Gastroesophageal sphincter (tissue), 4 donors: ENCODE measurements around the gene AKR7A3. TPM values are rescaled to one million over a fixed set of nuclear protein-coding genes. Genes with fewer than 3 reads are reported as not detected.

Experiments
- ATAC-seq: fragments of 150-250 bp; one replicate; pipeline ENCODE4 v1.9.1; 2016; ENCODE audit warnings: mild to moderate bottlenecking, moderate library complexity
- H3K27ac ChIP-seq, 4 donors: fragments of 200-600 bp; sonication (generic) in 3 of 4; 1 replicate in 3 of 4; 2 replicates in 1 of 4; pipeline ENCODE4 v1.5.1; 2016 to 2019
- H3K27me3 ChIP-seq: fragments of 200-600 bp; sonication (generic); one replicate; pipeline ENCODE4 v1.5.1; 2019
- H3K36me3 ChIP-seq, 2 donors: fragments of 200-600 bp; sonication (generic); one replicate each; pipeline ENCODE4 v1.5.1; 2019; ENCODE audit warnings: control low read depth in 1 of 2
- H3K4me1 ChIP-seq, 3 donors: fragments of 200-600 bp; sonication (generic); 1 replicate in 2 of 3; 2 replicates in 1 of 3; pipeline ENCODE4 v1.5.1; 2016 to 2019; ENCODE audit warnings: control low read depth in 2 of 3
- H3K4me3 ChIP-seq, 2 donors: fragments of 200-600 bp; sonication (generic); one replicate each; pipeline ENCODE4 v1.5.1; 2019; ENCODE audit warnings: mild to moderate bottlenecking in 1 of 2, moderate library complexity in 1 of 2
- H3K9me3 ChIP-seq, 3 donors: fragments of 200-600 bp; sonication (generic); one replicate each; pipeline ENCODE4 v1.5.1; 2017 to 2019; ENCODE audit warnings: control low read depth in 2 of 3
- CTCF ChIP-seq, 4 experiments: fragments of 200-600 bp in 2 of 4; fragments of 450-650 bp in 2 of 4; sonication (generic) in 1 of 4; IDR thresholded peaks; one replicate each; pipeline ENCODE4 v1.5.1; 2017 to 2019; ENCODE audit warnings: antibody characterized with exemption in 4 of 4, mild to moderate bottlenecking in 2 of 4, moderate library complexity in 2 of 4
- EP300 ChIP-seq: sonication (generic); formaldehyde crosslinking; IDR thresholded peaks from one replicate; pipeline ENCODE4 v1.6.1; 2017; ENCODE audit warnings: antibody characterized with exemption, mild to moderate bottlenecking
- POLR2A ChIP-seq, 2 donors: fragments of 450-650 bp; IDR thresholded peaks; one replicate each; pipeline ENCODE4 v1.6.1; 2017; ENCODE audit warnings: antibody characterized with exemption in 2 of 2, mild to moderate bottlenecking in 2 of 2, moderate library complexity in 1 of 2
- POLR2AphosphoS5 ChIP-seq: sonication (generic); formaldehyde crosslinking; IDR thresholded peaks from one replicate; pipeline ENCODE4 v1.6.1; 2017; ENCODE audit warnings: antibody characterized with exemption
- WGBS, 2 donors: methylation state at CpG; one replicate each; pipeline ENCODE4 v1.1.5; 2018; ENCODE audit warnings: low coverage in 1 of 2; 5-methylcytosine and 5-hydroxymethylcytosine counted together
- total RNA-seq, 4 donors: library from RNA; depleted of rRNA; stranded (reverse); fragments of >200 nt; gene quantifications; one replicate each; pipeline ENCODE4 v1.1.0, GENCODE V29; 2016

The AKR7A3 gene
- total RNA-seq, 4 donors from 2014 or later: 0.27 to 1.6 (median 0.71) TPM

- 0 to 1% methylated on average over 5 to 11 of the region's 29 CpGs for WGBS, 2 donors
Observed at GRCh38 chr1:19311503-19311930, 22.9 kb upstream of the AKR7A3 start.

GRCh38 chr1:19310720-19311502 is 22.3 kb upstream of the AKR7A3 start:
- H3K36me3 ChIP-seq: peaks cover 0 to 31% of the 10 kb centered on the region in 2 donors
- 34 to 43% methylated on average over 4 to 12 of the region's 13 CpGs for WGBS, 2 donors
- H3K27ac ChIP-seq: peak overlapping the region in 2 of 4 donors; percentile 90 to 91
- H3K9me3 ChIP-seq: no peaks in the 10 kb centered on the region
- peaks cover 0 to 56% (median 22%) of the 10 kb centered on the region in 3 donors for H3K4me1 ChIP-seq
- no peaks in the 10 kb centered on the region for H3K27me3 ChIP-seq
- H3K4me3 ChIP-seq: peak overlapping the region; percentile 87 to 91
- TF ChIP-seq POLR2A (IDR thresholded peaks at IDR 0.05) (no peak), POLR2AphosphoS5 (no peak), CTCF (IDR thresholded peaks at IDR 0.05) (no peak), EP300 (no peak)
- ATAC-seq: no peak

More at GRCh38 chr1:19311503-19311930, 22.9 kb upstream of the AKR7A3 start:
- no peak for ATAC-seq
- H3K9me3 ChIP-seq: no peaks in the 10 kb centered on the region
- TF ChIP-seq CTCF (IDR thresholded peaks at IDR 0.05): no peak
- TF ChIP-seq POLR2A (IDR thresholded peaks at IDR 0.05): no peak
- TF ChIP-seq POLR2AphosphoS5: no peak
- no peak for TF ChIP-seq EP300
- H3K36me3 ChIP-seq: peaks cover 0 to 28% of the 10 kb centered on the region in 2 donors
- H3K4me3 ChIP-seq: peak overlapping the region; percentile 87 to 91
- peak overlapping the region; percentile 7 to 91 (median 90) for H3K27ac ChIP-seq
- no peaks in the 10 kb centered on the region for H3K27me3 ChIP-seq
- peaks cover 0 to 58% (median 22%) of the 10 kb centered on the region in 3 donors for H3K4me1 ChIP-seq

GRCh38 chr1:19310061-19310460 is 21.5 kb upstream of the AKR7A3 start:
- no peaks in the 10 kb centered on the region for H3K27me3 ChIP-seq
- H3K9me3 ChIP-seq: no peaks in the 10 kb centered on the region
- H3K4me3 ChIP-seq: no peak overlapping the region
- TF ChIP-seq EP300: no peak
- no peak for TF ChIP-seq POLR2A (IDR thresholded peaks at IDR 0.05)
- no peak for TF ChIP-seq CTCF (IDR thresholded peaks at IDR 0.05)
- TF ChIP-seq POLR2AphosphoS5: no peak
- peaks cover 0 to 38% of the 10 kb centered on the region in 2 donors for H3K36me3 ChIP-seq
- no peak overlapping the region for H3K27ac ChIP-seq
- WGBS, 2 donors: 77 to 88% methylated on average over 6 to 7 of the region's 7 CpGs
- peaks cover 0 to 48% (median 20%) of the 10 kb centered on the region in 3 donors for H3K4me1 ChIP-seq
- no peak for ATAC-seq

GRCh38 chr1:19309123-19309813 is 20.7 kb upstream of the AKR7A3 start:
- Histone ChIP-seq H3K36me3 (peaks cover 0 to 46% of the 10 kb centered on the region in 2 donors), H3K27ac (no peak overlapping the region), H3K27me3 (no peaks in the 10 kb centered on the region), H3K9me3 (no peaks in the 10 kb centered on the region), H3K4me3 (no peak overlapping the region), H3K4me1 (peaks cover 0 to 41% (median 20%) of the 10 kb centered on the region in 3 donors)
- TF ChIP-seq POLR2AphosphoS5: no peak
- no peak for TF ChIP-seq EP300
- no peak for TF ChIP-seq POLR2A (IDR thresholded peaks at IDR 0.05)
- no peak for TF ChIP-seq CTCF (IDR thresholded peaks at IDR 0.05)
- 56 to 100% methylated on average over 2 to 5 of the region's 6 CpGs for WGBS, 2 donors
- no peak for ATAC-seq
